Mucosa of gallbladder (tissue), 1 donor: Measurements from ENCODE around the gene CCNQ. TPM values are rescaled to one million over a fixed set of nuclear protein-coding genes. Genes with fewer than 3 reads are reported as not detected.

ENCODE experiments used
- DNase-seq: peaks from one replicate; pipeline ENCODE4 v3.0.0-alpha.2; 2020; ENCODE audit warnings: low spot score
- total RNA-seq: library from RNA; stranded (reverse); gene quantifications from one replicate; pipeline ENCODE4 v1.2.1, GENCODE V29; 2021
- donor health status: DM: no; HTN: no; CAD: no.

Gene CCNQ
- total RNA-seq, 1 donor from 2014 or later: 14.9 TPM

- peak; percentile 67 for DNase-seq
Observed at GRCh38 chrX:153539171-153539978, 59.6 kb downstream of the CCNQ start.

GRCh38 chrX:153538424-153538823 lies 60.5 kb downstream of the CCNQ start:
- no peak for DNase-seq

Other genes with a start within 250 kb of the CCNQ start
- gene PNMA6E, start 197.8 kb downstream of the CCNQ start, total RNA-seq: not detected
- 0.60 TPM for gene ZFP92, start 187.7 kb downstream of the CCNQ start, total RNA-seq
- gene TREX2, start 153.1 kb downstream of the CCNQ start, total RNA-seq: 0.63 TPM
- gene HAUS7, start 128.6 kb downstream of the CCNQ start, total RNA-seq: 22.4 TPM
- 204 TPM for gene BGN, start 104.2 kb downstream of the CCNQ start, total RNA-seq
- gene ATP2B3, start 81.5 kb downstream of the CCNQ start, total RNA-seq: not detected
- gene DUSP9, start 48.1 kb upstream of the CCNQ start, total RNA-seq: 0.12 TPM
- 28.3 TPM for gene PNCK, start 74.7 kb upstream of the CCNQ start, total RNA-seq
- gene SLC6A8, start 88.8 kb upstream of the CCNQ start, total RNA-seq: 165 TPM
- gene BCAP31, start 125.2 kb upstream of the CCNQ start, total RNA-seq: 221 TPM
- gene ABCD1, start 125.7 kb upstream of the CCNQ start, total RNA-seq: 18.6 TPM
- 65.3 TPM for gene PLXNB3, start 165.1 kb upstream of the CCNQ start, total RNA-seq
- 5.8 TPM for gene SRPK3, start 181.9 kb upstream of the CCNQ start, total RNA-seq
- 51.5 TPM for gene IDH3G, start 195.2 kb upstream of the CCNQ start, total RNA-seq
- 401 TPM for gene SSR4, start 195.5 kb upstream of the CCNQ start, total RNA-seq
- gene PDZD4, start 231.4 kb upstream of the CCNQ start, total RNA-seq: 15.1 TPM